HepG2 (cell line): Measurements from ENCODE around the gene PSMD6.

Experiments used
- CTCF ChIP-seq: sonication (generic); formaldehyde crosslinking; IDR thresholded peaks from 2 replicates; pipeline ENCODE4 v1.5.0; 2020; ENCODE audit warnings: mild to moderate bottlenecking, missing genetic modification reagents, moderate library complexity
- MEIS2 ChIP-seq: sonication (generic); formaldehyde crosslinking; IDR thresholded peaks from 2 replicates; pipeline ENCODE4 v1.9.0; 2021; ENCODE audit warnings: mild to moderate bottlenecking, missing genetic modification reagents
- NFRKB ChIP-seq: fragments of 450-650 bp; IDR thresholded peaks from 2 replicates; pipeline ENCODE4 v1.6.1; 2017
- PHF21A ChIP-seq: sonication (generic); formaldehyde crosslinking; IDR thresholded peaks from 2 replicates; pipeline ENCODE4 v1.5.0; 2020; ENCODE audit warnings: mild to moderate bottlenecking, missing genetic modification reagents
- STAG1 ChIP-seq: sonication (generic); formaldehyde crosslinking; IDR thresholded peaks from 2 replicates; pipeline ENCODE4 v1.4.0; 2020; ENCODE audit warnings: missing genetic modification reagents
- TCF7 ChIP-seq: sonication (generic); IDR thresholded peaks from 2 replicates; pipeline ENCODE4 v1.6.1; 2016; ENCODE audit warnings: antibody characterized with exemption, low read depth
- ZFYVE20 ChIP-seq: sonication (generic); formaldehyde crosslinking; IDR thresholded peaks from 2 replicates; pipeline ENCODE4 v1.8.0; 2023; ENCODE audit warnings: low read depth, mild to moderate bottlenecking, moderate library complexity, missing genetic modification reagents, borderline replicate concordance
- ZKSCAN1 ChIP-seq: fragments of 150-350 bp; IDR thresholded peaks from 2 replicates; pipeline ENCODE4 v1.6.1; 2014; ENCODE audit warnings: low read length
- ZNF121 ChIP-seq: sonication (generic); formaldehyde crosslinking; IDR thresholded peaks from 2 replicates; pipeline ENCODE4 v1.5.0; 2020; ENCODE audit warnings: mild to moderate bottlenecking, missing genetic modification reagents
- ZNF275 ChIP-seq: sonication (generic); formaldehyde crosslinking; IDR thresholded peaks from 2 replicates; pipeline ENCODE4 v1.8.0; 2022; ENCODE audit warnings: missing genetic modification reagents, mild to moderate bottlenecking, inconsistent platforms, borderline replicate concordance
- ZNF33A ChIP-seq: sonication (generic); formaldehyde crosslinking; IDR thresholded peaks from 2 replicates; pipeline ENCODE4 v1.5.1; 2020; ENCODE audit warnings: missing genetic modification reagents, mild to moderate bottlenecking, moderate library complexity, borderline replicate concordance

- TF ChIP-seq MEIS2 (CRISPR knock-in tag) (no peak), ZKSCAN1 (no peak), PHF21A (no peak), CTCF (CRISPR knock-in tag) (no peak), ZNF121 (CRISPR knock-in tag) (no peak), ZFYVE20 (CRISPR knock-in tag) (no peak), TCF7 (no peak), ZNF275 (CRISPR knock-in tag) (no peak), STAG1 (no peak), NFRKB (no peak), ZNF33A (CRISPR knock-in tag) (no peak)
Measured at GRCh38 chr3:64049136-64049535, 25.8 kb upstream of the PSMD6 start.
